Bronchial epithelial cell (primary cell): Measurements from ENCODE around the gene XDH. TPM values are rescaled to one million over a fixed set of nuclear protein-coding genes. Genes with fewer than 3 reads are reported as not detected.

ENCODE experiments used
- DNase-seq: peaks from one replicate; pipeline ENCODE4 v3.0.0-alpha.2; 2010; ENCODE audit warnings: low read depth
- FAIRE-seq: peaks from 2 replicates; lab custom pipeline; 2011; peaks lifted over from hg19 to GRCh38; lab: Jason Lieb, UNC
- H3K27me3 ChIP-seq: 2 replicates; pipeline ENCODE4 v1.5.1; 2011; ENCODE audit warnings: low read length; ENCODE audit not compliant: control insufficient read depth, insufficient read depth
- H3K36me3 ChIP-seq: 2 replicates; pipeline ENCODE4 v1.5.1; 2011; ENCODE audit warnings: low read length; ENCODE audit not compliant: control insufficient read depth, insufficient read depth
- H3K4me3 ChIP-seq: 2 replicates; pipeline ENCODE4 v1.5.1; 2011; ENCODE audit warnings: mild to moderate bottlenecking, low read depth, low read length, control low read depth
- total RNA-seq: library from RNA; depleted of rRNA; stranded (reverse); fragments of >200 nt; gene quantifications from 2 replicates; pipeline ENCODE4 v1.2.1, GENCODE V29; 2014
- TF ChIP-seq, protein P1 (sequence below): IDR thresholded peaks from 2 replicates; pipeline ENCODE4 v1.5.1; 2011; ENCODE audit warnings: mild to moderate bottlenecking, moderate library complexity, low read length, control low read depth, inconsistent platforms; ENCODE audit not compliant: insufficient read depth, severe bottlenecking

Gene XDH
- total RNA-seq, 1 donor from 2014 or later: 6.1 TPM

- H3K36me3 ChIP-seq: peaks cover 6% of the 10 kb centered on the region
- DNase-seq (no peak), FAIRE-seq (no peak)
- no peak overlapping the region for H3K4me3 ChIP-seq
- TF ChIP-seq, protein P1, sequence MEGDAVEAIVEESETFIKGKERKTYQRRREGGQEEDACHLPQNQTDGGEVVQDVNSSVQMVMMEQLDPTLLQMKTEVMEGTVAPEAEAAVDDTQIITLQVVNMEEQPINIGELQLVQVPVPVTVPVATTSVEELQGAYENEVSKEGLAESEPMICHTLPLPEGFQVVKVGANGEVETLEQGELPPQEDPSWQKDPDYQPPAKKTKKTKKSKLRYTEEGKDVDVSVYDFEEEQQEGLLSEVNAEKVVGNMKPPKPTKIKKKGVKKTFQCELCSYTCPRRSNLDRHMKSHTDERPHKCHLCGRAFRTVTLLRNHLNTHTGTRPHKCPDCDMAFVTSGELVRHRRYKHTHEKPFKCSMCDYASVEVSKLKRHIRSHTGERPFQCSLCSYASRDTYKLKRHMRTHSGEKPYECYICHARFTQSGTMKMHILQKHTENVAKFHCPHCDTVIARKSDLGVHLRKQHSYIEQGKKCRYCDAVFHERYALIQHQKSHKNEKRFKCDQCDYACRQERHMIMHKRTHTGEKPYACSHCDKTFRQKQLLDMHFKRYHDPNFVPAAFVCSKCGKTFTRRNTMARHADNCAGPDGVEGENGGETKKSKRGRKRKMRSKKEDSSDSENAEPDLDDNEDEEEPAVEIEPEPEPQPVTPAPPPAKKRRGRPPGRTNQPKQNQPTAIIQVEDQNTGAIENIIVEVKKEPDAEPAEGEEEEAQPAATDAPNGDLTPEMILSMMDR: no peak
- no peaks in the 10 kb centered on the region for H3K27me3 ChIP-seq
These were observed 49.2 kb downstream of the XDH start for GRCh38 chr2:31365348-31365747.

DNA sequence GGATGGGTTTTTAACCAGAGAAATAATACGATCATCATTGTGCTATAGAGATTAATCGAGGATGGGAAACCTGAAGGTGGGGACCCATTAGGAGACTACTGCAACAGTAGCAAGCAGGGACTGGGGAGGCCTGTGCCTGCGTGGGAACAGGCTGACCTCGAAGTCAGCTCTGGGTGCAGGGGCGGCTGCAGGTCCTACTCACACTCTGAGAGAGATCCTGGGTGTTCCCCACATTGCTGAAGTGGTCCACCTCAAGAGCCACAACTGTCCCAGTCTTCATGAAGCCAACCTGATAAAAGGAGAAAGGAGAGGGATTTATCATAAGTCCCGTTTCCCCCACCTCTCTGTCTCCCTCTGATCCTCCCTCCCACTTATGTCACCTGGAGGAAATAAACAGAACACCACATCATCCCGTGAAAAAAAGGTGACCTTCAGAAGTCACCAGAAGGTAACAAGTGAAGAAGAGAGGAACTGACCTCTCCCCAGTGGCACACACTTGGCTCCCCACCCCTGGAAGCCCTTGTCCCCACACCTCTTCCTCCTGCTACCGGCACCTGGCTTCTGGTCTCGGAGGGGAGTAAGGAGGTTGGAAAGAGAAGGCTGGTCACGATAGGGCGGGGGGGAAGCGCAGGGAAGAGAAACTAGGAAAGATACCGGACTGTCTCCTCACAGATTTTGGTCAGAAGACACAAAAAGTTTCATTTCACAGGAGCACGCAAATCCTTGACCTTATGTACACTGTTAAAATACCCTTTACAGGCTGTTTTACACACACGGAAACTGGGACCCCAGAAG is 50.4 kb downstream of the XDH start:
- H3K4me3 ChIP-seq: no peak overlapping the region
- TF ChIP-seq, protein P1: no peak
- H3K36me3 ChIP-seq: peaks cover 6% of the 10 kb centered on the region
- no peaks in the 10 kb centered on the region for H3K27me3 ChIP-seq
- DNase-seq (no peak), FAIRE-seq (no peak)

DNA sequence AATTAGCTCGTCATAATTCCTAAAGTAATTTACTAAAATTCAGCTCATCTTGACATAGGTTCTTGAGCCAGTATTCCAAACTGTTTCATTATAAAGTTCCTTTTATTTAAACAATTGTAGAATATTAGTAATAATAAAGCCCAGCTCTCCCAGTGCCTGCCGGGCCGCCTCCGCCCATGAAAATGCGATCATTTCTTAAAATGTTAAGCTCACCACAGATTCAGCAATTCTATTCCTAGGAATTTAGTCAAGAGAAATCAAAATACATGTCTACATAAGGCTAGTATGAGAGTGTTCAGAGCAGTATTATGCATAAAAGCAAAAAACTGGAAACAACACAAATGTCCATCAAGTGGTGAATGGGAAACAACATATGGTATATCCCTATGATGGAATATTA is 52.0 kb downstream of the XDH start:
- Histone ChIP-seq H3K4me3 (no peak overlapping the region), H3K27me3 (no peaks in the 10 kb centered on the region), H3K36me3 (peaks cover 5% of the 10 kb centered on the region)
- TF ChIP-seq, protein P1: no peak
- DNase-seq (no peak), FAIRE-seq (no peak)

DNA sequence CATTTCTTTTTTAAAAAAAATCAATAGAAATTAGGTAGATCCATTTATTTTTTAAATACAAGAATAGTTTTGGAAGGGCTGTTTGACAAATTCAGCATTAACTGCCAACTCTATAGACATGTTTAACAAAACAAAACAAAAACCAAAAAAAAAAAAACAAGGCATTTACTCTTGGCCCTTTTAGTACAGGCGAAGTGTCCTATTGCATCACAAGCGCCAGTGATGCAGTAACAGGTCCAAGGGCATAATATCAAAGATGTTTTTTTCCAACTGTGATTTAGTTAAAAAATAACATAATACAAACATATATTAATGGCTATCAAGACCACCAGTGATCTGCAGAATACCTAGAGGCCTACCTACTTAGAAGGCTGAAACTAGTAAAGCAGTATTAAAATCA is 55.3 kb downstream of the XDH start:
- TF ChIP-seq, protein P1: no peak

GRCh38 chr2:31354837-31355236 is 59.7 kb downstream of the XDH start:
- Histone ChIP-seq H3K36me3 (no peaks in the 10 kb centered on the region), H3K4me3 (no peak overlapping the region), H3K27me3 (no peaks in the 10 kb centered on the region)
- TF ChIP-seq, protein P1: peak; percentile 42
- DNase-seq (peak; percentile 58), FAIRE-seq (no peak)

More for the DNA sequence above, 55.3 kb downstream of the XDH start:
- FAIRE-seq: no peak
- no peak for DNase-seq
- Histone ChIP-seq H3K4me3 (no peak overlapping the region), H3K27me3 (no peaks in the 10 kb centered on the region), H3K36me3 (peaks cover 2% of the 10 kb centered on the region)
